Uterus (tissue), 4 donors: ENCODE measurements around the gene HIGD1A. TPM values are rescaled to one million over a fixed set of nuclear protein-coding genes. Genes with fewer than 3 reads are reported as not detected.
A peak's percentile ranks its signal among the peaks of the same experiment; 100 is the strongest.
"Not testable (repeated sequence)": the region's sequence is repeated elsewhere in the genome, so short reads cannot be mapped to it uniquely, and the experiment has no call there.

Source experiments
- DNase-seq, 2 donors: peaks; one replicate each; pipeline ENCODE4 v3.0.0-alpha.2; 2019 to 2020
- H3K27ac ChIP-seq, 2 donors: fragments of 200-600 bp; sonication (generic); 1 replicate in 1 of 2; 2 replicates in 1 of 2; pipeline ENCODE4 v1.5.1; 2016 to 2018
- H3K27me3 ChIP-seq, 2 donors: fragments of 200-600 bp; sonication (generic); one replicate each; pipeline ENCODE4 v1.5.1; 2018 to 2019; ENCODE audit warnings: control low read depth in 1 of 2
- H3K36me3 ChIP-seq, 2 donors: fragments of 200-600 bp; sonication (generic); one replicate each; pipeline ENCODE4 v1.5.1; 2019; ENCODE audit warnings: control low read depth in 1 of 2
- H3K4me1 ChIP-seq, 2 donors: fragments of 200-600 bp; sonication (generic); one replicate each; pipeline ENCODE4 v1.5.1; 2018 to 2019; ENCODE audit warnings: control low read depth in 1 of 2
- H3K4me3 ChIP-seq, 2 donors: fragments of 200-600 bp; sonication (generic); 1 replicate in 1 of 2; 2 replicates in 1 of 2; pipeline ENCODE4 v1.5.1; 2018 to 2019; ENCODE audit warnings: mild to moderate bottlenecking in 1 of 2
- H3K9me3 ChIP-seq, 2 donors: fragments of 200-600 bp; sonication (generic); one replicate each; pipeline ENCODE4 v1.5.1; 2019; ENCODE audit warnings: control low read depth in 1 of 2
- POLR2A ChIP-seq, 2 donors: fragments of 450-650 bp; IDR thresholded peaks; one replicate each; pipeline ENCODE4 v1.6.1; 2016; ENCODE audit warnings: antibody characterized with exemption in 2 of 2, mild to moderate bottlenecking in 1 of 2, moderate library complexity in 1 of 2
- intact Hi-C: fragments of 100-400 bp; cut with DNase I; formaldehyde crosslinking; loops from one replicate; pipeline ENCODE4 v1.15.1; 2023; ENCODE audit warnings: low total_unique reads
- total RNA-seq, 4 donors: library from RNA; depleted of rRNA in 3 of 4; stranded (reverse); fragments of >200 nt in 3 of 4; gene quantifications; one replicate each; pipeline versions ENCODE4 v1.1.0 to v1.2.4, GENCODE V29; 2014 to 2023
- TF ChIP-seq, protein P1 (sequence below), 4 experiments: fragments of 200-600 bp in 2 of 4; fragments of 450-650 bp in 2 of 4; sonication (generic) in 2 of 4; IDR thresholded peaks; one replicate each; pipeline ENCODE4 v1.5.1; 2016 to 2019; ENCODE audit warnings: antibody characterized with exemption in 4 of 4, mild to moderate bottlenecking in 2 of 4, moderate library complexity in 1 of 4
- donor health status: DM: yes; HTN: yes; CAD: no.

Gene HIGD1A
- total RNA-seq, 4 donors from 2014 or later: 65.3 to 234 (median 103) TPM

DNA sequence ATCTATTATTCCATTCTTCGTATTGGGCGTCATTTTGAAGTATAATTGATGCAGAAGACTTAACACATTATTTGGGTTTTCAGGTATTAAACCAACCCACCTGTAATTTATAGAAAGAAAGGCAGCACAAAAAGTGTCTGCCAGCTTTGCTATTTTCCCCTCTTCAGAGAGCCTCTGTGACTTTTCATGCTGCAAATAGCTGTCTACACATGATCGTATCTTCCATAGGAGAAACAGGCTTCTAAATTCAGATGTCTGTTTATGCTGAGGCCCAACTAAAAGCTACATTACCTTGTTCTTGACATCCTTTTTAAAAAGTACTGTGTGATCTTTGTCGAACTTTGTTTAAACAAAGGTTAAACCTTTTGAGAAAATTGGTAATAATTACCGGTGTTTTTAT, 10.0 kb upstream of the HIGD1A start:
- DNase-seq: no peak
- H3K4me3 ChIP-seq: no peak overlapping the region
- TF ChIP-seq, protein P1, sequence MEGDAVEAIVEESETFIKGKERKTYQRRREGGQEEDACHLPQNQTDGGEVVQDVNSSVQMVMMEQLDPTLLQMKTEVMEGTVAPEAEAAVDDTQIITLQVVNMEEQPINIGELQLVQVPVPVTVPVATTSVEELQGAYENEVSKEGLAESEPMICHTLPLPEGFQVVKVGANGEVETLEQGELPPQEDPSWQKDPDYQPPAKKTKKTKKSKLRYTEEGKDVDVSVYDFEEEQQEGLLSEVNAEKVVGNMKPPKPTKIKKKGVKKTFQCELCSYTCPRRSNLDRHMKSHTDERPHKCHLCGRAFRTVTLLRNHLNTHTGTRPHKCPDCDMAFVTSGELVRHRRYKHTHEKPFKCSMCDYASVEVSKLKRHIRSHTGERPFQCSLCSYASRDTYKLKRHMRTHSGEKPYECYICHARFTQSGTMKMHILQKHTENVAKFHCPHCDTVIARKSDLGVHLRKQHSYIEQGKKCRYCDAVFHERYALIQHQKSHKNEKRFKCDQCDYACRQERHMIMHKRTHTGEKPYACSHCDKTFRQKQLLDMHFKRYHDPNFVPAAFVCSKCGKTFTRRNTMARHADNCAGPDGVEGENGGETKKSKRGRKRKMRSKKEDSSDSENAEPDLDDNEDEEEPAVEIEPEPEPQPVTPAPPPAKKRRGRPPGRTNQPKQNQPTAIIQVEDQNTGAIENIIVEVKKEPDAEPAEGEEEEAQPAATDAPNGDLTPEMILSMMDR (IDR thresholded peaks at IDR 0.05): no peak
- no peak for TF ChIP-seq POLR2A (IDR thresholded peaks at IDR 0.05)
- no peaks in the 10 kb centered on the region for H3K36me3 ChIP-seq
- H3K4me1 ChIP-seq: no peaks in the 10 kb centered on the region
- no peaks in the 10 kb centered on the region for H3K9me3 ChIP-seq
- intact Hi-C loops: no loop called here
- no peak overlapping the region for H3K27ac ChIP-seq
- no peaks in the 10 kb centered on the region for H3K27me3 ChIP-seq

DNA sequence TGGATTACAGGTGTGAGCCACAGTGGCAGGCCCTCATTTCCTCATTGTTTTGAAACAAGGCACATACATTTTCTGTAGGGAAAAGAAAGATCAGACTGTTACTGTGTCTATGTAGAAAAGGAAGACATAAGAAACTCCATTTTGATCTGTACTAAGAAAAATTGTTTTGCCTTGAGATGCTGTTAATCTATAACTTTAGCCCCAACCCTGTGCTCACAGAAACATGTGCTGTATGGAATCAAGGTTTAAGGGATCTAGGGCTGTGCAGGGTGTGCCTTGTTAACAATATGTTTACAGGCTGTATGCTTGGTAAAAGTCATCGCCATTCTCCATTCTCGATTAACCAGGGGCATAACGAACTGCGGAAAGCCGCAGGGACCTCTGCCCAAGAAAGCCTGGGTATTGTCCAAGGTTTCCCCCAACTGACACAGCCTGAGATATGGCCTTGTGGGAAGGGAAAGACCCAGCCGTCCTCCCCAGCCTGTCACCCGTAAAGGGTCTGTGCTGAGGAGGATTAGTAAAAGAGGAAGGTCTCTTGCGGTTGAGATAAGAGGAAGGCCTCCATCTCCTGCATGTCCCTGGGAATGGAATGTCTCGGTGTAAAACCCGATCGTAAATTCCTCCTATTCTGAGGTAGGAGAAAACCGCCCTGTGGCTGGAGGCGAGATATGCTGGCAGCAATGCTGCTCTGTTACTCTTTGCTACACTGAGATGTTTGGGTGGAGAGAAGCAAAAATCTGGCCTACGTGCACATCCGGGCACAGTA, 7.0 kb upstream of the HIGD1A start:
- H3K27me3 ChIP-seq, DNase-seq, H3K36me3 ChIP-seq, H3K27ac ChIP-seq, intact Hi-C loops, H3K4me3 ChIP-seq, H3K4me1 ChIP-seq, H3K9me3 ChIP-seq: not testable (repeated sequence)

DNA sequence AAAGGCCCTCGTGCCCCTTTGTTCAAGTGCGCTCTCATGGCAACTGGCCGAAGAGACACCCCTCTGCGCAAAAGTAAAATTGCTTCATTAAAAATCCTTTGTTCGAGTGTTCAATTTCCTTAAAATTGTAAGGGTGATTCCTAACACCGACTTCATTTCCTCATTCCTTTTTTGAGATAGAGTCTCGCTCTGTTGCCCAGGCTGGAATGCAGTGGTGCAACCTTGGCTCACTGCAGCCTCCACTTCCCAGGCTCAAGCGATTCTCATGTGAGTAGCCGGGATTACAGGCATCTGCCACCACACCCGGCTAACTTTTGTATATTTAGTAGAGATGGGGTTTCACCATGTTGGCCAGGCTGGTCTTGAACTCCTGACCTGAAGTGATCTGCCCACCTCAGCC, 6.4 kb upstream of the HIGD1A start:
- H3K4me1 ChIP-seq, DNase-seq, H3K9me3 ChIP-seq, H3K36me3 ChIP-seq, H3K27ac ChIP-seq, H3K27me3 ChIP-seq, intact Hi-C loops, H3K4me3 ChIP-seq: not testable (repeated sequence)

DNA sequence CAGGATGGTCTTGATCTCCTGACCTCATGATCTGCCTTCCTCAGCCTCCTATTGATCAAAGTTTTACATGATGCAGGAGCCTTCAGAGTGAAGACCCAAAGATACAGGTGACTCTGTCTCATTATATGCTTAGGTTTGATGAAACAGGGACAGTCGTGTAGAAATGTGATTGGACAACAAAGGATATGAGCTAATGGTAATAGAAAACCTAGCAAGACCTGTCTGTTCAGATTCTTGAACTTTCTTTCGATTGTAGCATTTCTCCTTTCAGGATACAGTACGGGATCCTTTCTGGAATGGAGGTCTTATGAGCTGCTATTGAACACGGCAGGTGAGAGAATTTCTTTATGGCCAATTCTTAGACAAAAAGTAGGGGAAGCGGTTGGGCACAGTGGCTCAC, 4.9 kb upstream of the HIGD1A start, which contains the start of gene ACKR2:
Gene ACKR2 (plus strand): TSS at position 244 of the 400 bp plus-strand sequence. CDS start 55,058 bp downstream, outside the sequence.
- no peaks in the 10 kb centered on the region for H3K9me3 ChIP-seq
- H3K27ac ChIP-seq: no peak within 1 kb of the TSS
- H3K36me3 ChIP-seq: no peaks in the 10 kb centered on the region
- H3K27me3 ChIP-seq: no peaks in the 10 kb centered on the region
- no peak for DNase-seq
- H3K4me3 ChIP-seq: no peak within 1 kb of the TSS
- intact Hi-C loops: no loop called here
- H3K4me1 ChIP-seq: no peaks in the 10 kb centered on the region
- no peak for TF ChIP-seq POLR2A (IDR thresholded peaks at IDR 0.05)
- TF ChIP-seq, protein P1 (IDR thresholded peaks at IDR 0.05): no peak

DNA sequence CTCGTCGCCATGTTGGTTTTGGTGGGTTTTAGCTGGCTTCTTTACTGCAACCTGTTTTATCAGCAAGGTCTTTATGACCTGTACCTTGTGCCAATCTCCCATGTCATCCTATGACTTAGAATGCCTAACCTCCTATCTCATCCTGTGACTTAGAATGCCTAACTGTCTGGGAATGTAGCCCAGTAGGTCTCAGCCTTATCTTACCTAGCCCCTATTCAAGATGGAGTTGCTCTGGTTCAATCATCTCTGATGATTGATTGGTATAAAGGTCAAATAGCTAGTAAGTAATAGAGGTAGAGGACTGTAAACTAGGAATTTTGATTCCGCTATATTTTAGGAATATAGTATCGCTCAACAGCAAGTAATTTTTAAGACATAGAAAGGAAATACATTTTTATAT, 3.6 kb upstream of the HIGD1A start:
- H3K27ac ChIP-seq: no peak overlapping the region
- peaks cover 0 to under 1% of the 10 kb centered on the region in 2 donors for H3K4me1 ChIP-seq
- TF ChIP-seq POLR2A (IDR thresholded peaks at IDR 0.05): no peak
- TF ChIP-seq, protein P1 (IDR thresholded peaks at IDR 0.05): no peak
- no peak overlapping the region for H3K4me3 ChIP-seq
- intact Hi-C loops: no loop called here
- DNase-seq: no peak
- no peaks in the 10 kb centered on the region for H3K36me3 ChIP-seq
- H3K27me3 ChIP-seq: no peaks in the 10 kb centered on the region
- H3K9me3 ChIP-seq: no peaks in the 10 kb centered on the region

DNA sequence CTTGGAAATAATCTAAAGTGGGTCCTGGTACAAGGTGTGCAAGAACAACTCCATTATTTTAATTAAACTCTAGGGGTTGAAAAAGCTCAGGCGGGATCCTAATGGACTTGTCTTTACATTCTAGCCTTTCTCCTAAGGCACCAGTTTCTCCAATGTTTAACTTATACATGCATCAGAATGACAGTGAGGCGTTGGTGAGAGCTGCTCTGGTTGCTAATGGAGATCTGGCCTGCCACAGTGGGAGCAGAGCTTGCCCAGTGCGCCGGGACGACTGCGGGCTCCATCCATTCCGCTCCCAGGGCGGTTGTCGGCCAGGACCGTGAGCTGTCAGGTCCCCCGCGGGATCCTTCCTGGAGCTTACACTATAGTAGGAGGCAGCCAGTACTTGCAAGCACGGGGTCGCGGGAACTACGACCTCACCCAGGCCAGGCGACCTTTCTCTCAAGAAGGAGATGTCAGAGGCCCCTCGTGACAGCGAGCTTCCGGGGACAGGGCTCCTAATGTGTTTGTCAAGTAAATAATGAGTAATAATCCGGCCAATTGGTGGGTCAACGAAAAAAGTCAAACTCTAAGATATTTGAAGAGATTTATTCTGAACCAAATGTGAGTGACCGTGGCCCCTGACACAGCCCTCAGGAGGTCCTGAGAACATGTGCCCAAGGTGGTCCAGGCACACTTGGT, 991 bp upstream of the HIGD1A start:
- Histone ChIP-seq H3K9me3 (no peaks in the 10 kb centered on the region), H3K36me3 (no peaks in the 10 kb centered on the region), H3K4me1 (peaks cover 0 to 13% of the 10 kb centered on the region in 2 donors), H3K27me3 (no peaks in the 10 kb centered on the region), H3K27ac (peak overlapping the region in 1 of 2 donors; percentile 90), H3K4me3 (peak overlapping the region; percentile 69 to 75)
- intact Hi-C loops: no loop called here
- TF ChIP-seq POLR2A (IDR thresholded peaks at IDR 0.05): no peak
- TF ChIP-seq, protein P1 (IDR thresholded peaks at IDR 0.05): no peak
- DNase-seq: peak; percentile 21 to 29
